ENCODE results near the gene CLSTN2. TPM values are rescaled to one million over a fixed set of nuclear protein-coding genes. Genes with fewer than 3 reads are reported as not detected.

The CLSTN2 gene
- total RNA-seq, 1 experiment from 2014 or later = 0.68 TPM

- Mint-ChIP-seq H3K36me3 (ENCODE audit: insufficient read depth in 1 of 3, low read depth in 3 of 3) (0 out of 7 replicates have a peak, but pooled peaks cover 0 to 4% (median 0%) of the 10 kb centered on the region in 3 experiments), H3K9me3 (no peaks in the 10 kb centered on the region), H3K4me3 (no peak overlapping the region), H3K27me3 (ENCODE audit: low read depth) (peaks cover 7% of the 10 kb centered on the region; the same call in 1 of the 2 replicates), H3K4me1 (peaks cover 31 to 47% of the 10 kb centered on the region in 2 experiments), H3K27ac (no peak overlapping the region; a peak in 1 of 7 replicates)
- Histone ChIP-seq H4K20me1 (ENCODE audit: control insufficient read depth, insufficient read depth, insufficient read length) (no peaks in the 10 kb centered on the region), H3K23me2 (ENCODE audit: insufficient read length, low read depth, low read length, poor library complexity, severe bottlenecking) (no peaks in the 10 kb centered on the region), H2BK20ac (ENCODE audit: low read depth, low read length, poor library complexity, severe bottlenecking) (no peak overlapping the region), H3K23ac (ENCODE audit: insufficient read length, low read depth, low read length) (no peak overlapping the region), H3K56ac (ENCODE audit: insufficient read length, low read depth, low read length) (no peak overlapping the region), H2BK120ac (ENCODE audit: low read depth, low read length, poor library complexity, severe bottlenecking) (no peak overlapping the region), H4K5ac (ENCODE audit: insufficient read length, low read depth, low read length) (no peak overlapping the region), H3K4ac (ENCODE audit: low read depth, low read length) (no peak overlapping the region), H3K79me1 (ENCODE audit: insufficient read depth, low read depth, low read length, poor library complexity, severe bottlenecking) (no peaks in the 10 kb centered on the region), H3T11ph (ENCODE audit: low read length) (no peak overlapping the region), H4K8ac (replicated peaks; ENCODE audit: insufficient read length, low read depth, low read length) (no peak overlapping the region), H3K4me2 (ENCODE audit: insufficient read depth, insufficient read length, low read length) (no peak overlapping the region), H3K79me2 (ENCODE audit: insufficient read depth, low read length) (no peaks in the 10 kb centered on the region), H2BK12ac (ENCODE audit: insufficient read length, low read depth, low read length) (no peak overlapping the region), H2BK5ac (ENCODE audit: insufficient read length, low read length) (no peak overlapping the region), H2AK5ac (ENCODE audit: insufficient read length, low read length) (no peak overlapping the region), H3K9ac (ENCODE audit: extremely low read depth, insufficient read length, low read length) (no peak overlapping the region), H3K4me1 (ENCODE audit: insufficient read depth, low read length) (peaks cover 12% of the 10 kb centered on the region), H3K14ac (ENCODE audit: insufficient read depth, low read length) (no peak overlapping the region), H3K9me3 (ENCODE audit: control insufficient read depth, low read depth, low read length) (no peaks in the 10 kb centered on the region), H3K18ac (ENCODE audit: insufficient read length, low read depth, low read length) (no peak overlapping the region), H3K27ac (ENCODE audit: insufficient read length, low read depth, low read length) (no peak overlapping the region), H2BK15ac (ENCODE audit: low read depth, low read length) (no peak overlapping the region), H3K27me3 (ENCODE audit: insufficient read depth, low read length) (no peaks in the 10 kb centered on the region), H2AFZ (ENCODE audit: low read length) (no peak overlapping the region), H4K91ac (ENCODE audit: insufficient read length, low read depth, low read length) (no peak overlapping the region)
- no peak for TF ChIP-seq CTCF (conservative IDR thresholded peaks at IDR 0.05)
- DNase-seq = no peak
Observed at GRCh38 chr3:140347151-140347550, 412.2 kb downstream of the CLSTN2 start.

Measured in H9 (cell line).